Activated CD8-positive, alpha-beta memory T cell treated with anti-CD3 and anti-CD28 coated beads, Interleukin-2, amount 50 U/mL, for 1 hour (primary cell): ENCODE measurements around the gene SET.
"Not testable (repeated sequence)": the region's sequence is repeated elsewhere in the genome, so short reads cannot be mapped to it uniquely, and the experiment has no call there.

Source experiments
- DNase-seq: peaks from one replicate; pipeline ENCODE4 v3.0.0-alpha.2; 2020; ENCODE audit errors: extremely low read depth

The SET gene

GRCh38 chr9:128688501-128689292, at the start of gene SET:
TSS of gene SET (plus strand) at chr9:128689222. CDS start at chr9:128689583, 361 bp downstream.
- peak; percentile 71 for DNase-seq

- DNase-seq: no peak
These were observed 48.4 kb upstream of the SET start for GRCh38 chr9:128640603-128641002.

- DNase-seq: no peak
These were observed 46.3 kb upstream of the SET start for GRCh38 chr9:128642675-128643245.

GRCh38 chr9:128643519-128644300, 45.3 kb upstream of the SET start:
- DNase-seq: no peak

- peak; percentile 36 for DNase-seq
These were observed 40.8 kb upstream of the SET start for GRCh38 chr9:128648206-128648605.

- no peak for DNase-seq
These were observed 37.2 kb upstream of the SET start for GRCh38 chr9:128651798-128652197.

- no peak for DNase-seq
These were observed 35.1 kb upstream of the SET start for GRCh38 chr9:128653908-128654307.

GRCh38 chr9:128654481-128654880, 34.5 kb upstream of the SET start:
- no peak for DNase-seq

- peak; percentile 88 for DNase-seq
These were observed 32.3 kb upstream of the SET start, which contains the start of gene DYNC2I2 for GRCh38 chr9:128656416-128657343. TSS of gene DYNC2I2 (minus strand) at chr9:128656847. CDS start at chr9:128656726, 121 bp downstream.

- DNase-seq: no peak
These were observed 31.7 kb upstream of the SET start for GRCh38 chr9:128657344-128657704.

- DNase-seq: no peak
These were observed 31.2 kb upstream of the SET start for GRCh38 chr9:128657796-128658195.

GRCh38 chr9:128666481-128666941, 22.5 kb upstream of the SET start:
- not testable (repeated sequence) for DNase-seq

- DNase-seq: no peak
These were observed 19.2 kb upstream of the SET start for GRCh38 chr9:128669786-128670185.

GRCh38 chr9:128675382-128675781, 13.6 kb upstream of the SET start:
- DNase-seq: no peak

- DNase-seq: no peak
These were observed 11.2 kb upstream of the SET start for GRCh38 chr9:128677794-128678193.

GRCh38 chr9:128683340-128684064, 5.5 kb upstream of the SET start:
- DNase-seq: no peak

GRCh38 chr9:128684065-128684324, 5.0 kb upstream of the SET start:
- no peak for DNase-seq

GRCh38 chr9:128684325-128685199, 4.5 kb upstream of the SET start:
- no peak for DNase-seq

- no peak for DNase-seq
These were observed 3.2 kb upstream of the SET start for GRCh38 chr9:128685636-128686489.
